HL-60 (cell line): Measurements from ENCODE around the gene NUB1.

ENCODE experiments used
- CTCF ChIP-seq: IDR thresholded peaks from one replicate; pipeline ENCODE4 v1.5.1; 2011; ENCODE audit warnings: low read length, control low read depth, inconsistent platforms; ENCODE audit not compliant: insufficient read depth
- GABPA ChIP-seq: IDR thresholded peaks from 2 replicates; pipeline ENCODE4 v1.6.1; 2012; ENCODE audit warnings: low read depth
- POLR2AphosphoS5 ChIP-seq: IDR thresholded peaks from 2 replicates; pipeline ENCODE4 v1.6.1; 2012; ENCODE audit warnings: low read depth
- REST ChIP-seq: IDR thresholded peaks from 2 replicates; pipeline ENCODE4 v1.6.1; 2012; ENCODE audit warnings: low read depth; ENCODE audit not compliant: insufficient replicate concordance

GRCh38 chr7:151339651-151340382 lies 1.8 kb upstream of the NUB1 start:
- TF ChIP-seq CTCF (no peak), REST (no peak), GABPA (no peak), POLR2AphosphoS5 (no peak)
